IMR-90 (cell line): ENCODE data around the gene BTRC. TPM values are rescaled to one million over a fixed set of nuclear protein-coding genes. Genes with fewer than 3 reads are reported as not detected.

Source experiments
- ATAC-seq: fragments of 200-7000 bp; cut with Tn5 transposase; 2 replicates; pipeline ENCODE4 v1.9.1; 2020; ENCODE audit warnings: low read depth, mild to moderate bottlenecking, moderate library complexity
- BruUV-seq: library from RNA; stranded (reverse); fragments of 400-500 nt; replicated peaks from 2 replicates; lab custom pipeline; 2021; lab: Mats Ljungman, UMichigan
- CTCF ChIA-PET: fragments of 300-600 bp; formaldehyde crosslinking; extraction: SDS; loops from one replicate; lab custom pipeline; 2021; ENCODE audit warnings: antibody characterized with exemption; lab: Yijun Ruan, JAX
- POLR2A ChIA-PET: fragments of 300-600 bp; sonication (Branson Sonifier 250); formaldehyde crosslinking; loops from one replicate; lab custom pipeline; 2022; ENCODE audit warnings: antibody characterized with exemption; ENCODE audit not compliant: unreplicated experiment; lab: Charles Lee
- DNase-seq: peaks from one replicate; pipeline ENCODE4 v3.0.0; 2013
- H2AFZ ChIP-seq: replicated peaks from 2 replicates; pipeline ENCODE3; 2013; ENCODE audit warnings: low read length, mild to moderate bottlenecking; ENCODE audit not compliant: poor library complexity
- H2AK5ac ChIP-seq: 2 replicates; pipeline ENCODE4 v1.6.1; 2013; ENCODE audit warnings: low read depth, low read length, inconsistent platforms
- H2AK9ac ChIP-seq: replicated peaks from 2 replicates; pipeline ENCODE3; 2013; ENCODE audit warnings: mild to moderate bottlenecking, low read depth, low read length, moderate library complexity; ENCODE audit not compliant: poor library complexity
- H2BK120ac ChIP-seq: 2 replicates; pipeline ENCODE4 v1.6.1; 2013; ENCODE audit warnings: low read depth, low read length, inconsistent platforms
- H2BK15ac ChIP-seq: 3 replicates; pipeline ENCODE4 v1.6.1; 2013; ENCODE audit warnings: low read depth, low read length, inconsistent platforms
- H2BK20ac ChIP-seq: 2 replicates; pipeline ENCODE4 v1.6.1; 2013; ENCODE audit warnings: low read depth, mild to moderate bottlenecking, inconsistent platforms, low read length, moderate library complexity
- H2BK5ac ChIP-seq: 2 replicates; pipeline ENCODE4 v1.6.1; 2013; ENCODE audit warnings: mild to moderate bottlenecking, low read depth, low read length, inconsistent platforms; ENCODE audit not compliant: poor library complexity, severe bottlenecking
- H3K14ac ChIP-seq: replicated peaks from 2 replicates; pipeline ENCODE4 v1.6.1; 2013; ENCODE audit warnings: low read depth, low read length, inconsistent platforms
- H3K18ac ChIP-seq: 2 replicates; pipeline ENCODE4 v1.6.1; 2013; ENCODE audit warnings: low read depth, low read length, control low read depth
- H3K23ac ChIP-seq: 2 replicates; pipeline ENCODE4 v1.6.1; 2013; ENCODE audit warnings: low read depth, low read length, inconsistent platforms
- H3K27ac ChIP-seq: 2 replicates; pipeline ENCODE4 v1.5.1; 2013; ENCODE audit warnings: mild to moderate bottlenecking, control low read depth, low read length; ENCODE audit not compliant: insufficient read depth
- H3K27me3 ChIP-seq: 2 replicates; pipeline ENCODE4 v1.6.1; 2013; ENCODE audit warnings: low read length; ENCODE audit not compliant: control insufficient read depth, insufficient read depth
- H3K36me3 ChIP-seq: 2 replicates; pipeline ENCODE4 v1.6.1; 2013; ENCODE audit warnings: low read length, mixed read lengths; ENCODE audit not compliant: control insufficient read depth, insufficient read depth
- H3K4ac ChIP-seq: 2 replicates; pipeline ENCODE4 v1.6.1; 2013; ENCODE audit warnings: low read depth, low read length, inconsistent platforms
- H3K4me1 ChIP-seq: 2 replicates; pipeline ENCODE4 v1.6.1; 2013; ENCODE audit warnings: low read length, mixed read lengths; ENCODE audit not compliant: control insufficient read depth, insufficient read depth
- H3K4me2 ChIP-seq: 2 replicates; pipeline ENCODE4 v1.6.1; 2013; ENCODE audit warnings: low read depth, mild to moderate bottlenecking, control low read depth, low read length, moderate library complexity
- H3K4me3 ChIP-seq: 2 replicates; pipeline ENCODE4 v1.5.1; 2013; ENCODE audit warnings: low read depth, mild to moderate bottlenecking, control low read depth, low read length, moderate library complexity; ENCODE audit not compliant: insufficient read depth
- H3K56ac ChIP-seq: 2 replicates; pipeline ENCODE4 v1.6.1; 2013; ENCODE audit warnings: low read length, inconsistent platforms; ENCODE audit not compliant: insufficient read depth; ENCODE audit errors: extremely low read depth
- H3K79me1 ChIP-seq, 2 experiments: 2 replicates each; pipeline ENCODE4 v1.6.1; 2013; ENCODE audit warnings: low read length in 2 of 2, inconsistent platforms in 1 of 2, low read depth in 1 of 2
- H3K9ac ChIP-seq: 2 replicates; pipeline ENCODE4 v1.6.1; 2013; ENCODE audit warnings: low read depth, low read length, control low read depth
- H3K9me1 ChIP-seq: 2 replicates; pipeline ENCODE4 v1.6.1; 2013; ENCODE audit warnings: low read length, inconsistent platforms; ENCODE audit not compliant: insufficient read depth
- H3K9me3 ChIP-seq: 2 replicates; pipeline ENCODE4 v1.6.1; 2013; ENCODE audit warnings: low read length; ENCODE audit not compliant: control insufficient read depth, insufficient read depth
- H4K20me1 ChIP-seq: 2 replicates; pipeline ENCODE4 v1.6.1; 2013; ENCODE audit warnings: low read length, inconsistent platforms; ENCODE audit not compliant: insufficient read depth
- H4K5ac ChIP-seq: 2 replicates; pipeline ENCODE4 v1.6.1; 2013; ENCODE audit warnings: mild to moderate bottlenecking, low read depth, low read length, control low read depth
- H4K8ac ChIP-seq, 2 experiments: 2 replicates each; pipeline ENCODE4 v1.6.1; 2013; ENCODE audit warnings: low read depth in 2 of 2, low read length in 2 of 2, control low read depth in 1 of 2, inconsistent platforms in 1 of 2
- H4K91ac ChIP-seq: 2 replicates; pipeline ENCODE4 v1.6.1; 2013; ENCODE audit warnings: low read depth, low read length, inconsistent platforms; ENCODE audit not compliant: insufficient read depth
- BHLHE40 ChIP-seq: fragments of 150-350 bp; IDR thresholded peaks from 2 replicates; pipeline ENCODE4 v1.6.1; 2016; ENCODE audit warnings: mild to moderate bottlenecking, low read depth, low read length
- CEBPB ChIP-seq: IDR thresholded peaks from 2 replicates; pipeline ENCODE4 v1.6.1; 2012; ENCODE audit warnings: low read depth, low read length, improper control_type of control experiment
- MXI1 ChIP-seq: IDR thresholded peaks from 2 replicates; pipeline ENCODE4 v1.6.1; 2012; ENCODE audit warnings: low read depth, mild to moderate bottlenecking, low read length, moderate library complexity, borderline replicate concordance
- POLR2A ChIP-seq: IDR thresholded peaks from 2 replicates; pipeline ENCODE4 v1.6.1; 2012; ENCODE audit warnings: mild to moderate bottlenecking, low read depth, low read length
- RFX5 ChIP-seq: IDR thresholded peaks from 2 replicates; pipeline ENCODE4 v1.8.0; 2012; ENCODE audit warnings: low read depth, mild to moderate bottlenecking, low read length, moderate library complexity
- USF2 ChIP-seq: fragments of 150-350 bp; IDR thresholded peaks from 2 replicates; pipeline ENCODE4 v1.6.1; 2017; ENCODE audit warnings: mild to moderate bottlenecking, antibody characterized with exemption, low read length, low read depth
- WGBS, 2 experiments: methylation state at CpG; one replicate each; pipeline versions ENCODE4 v1.1.5 to v1.1.7; 2013; ENCODE audit warnings: missing lambda C conversion rate in 2 of 2; ENCODE audit not compliant: insufficient read length in 1 of 2; ENCODE audit errors: extremely low coverage in 2 of 2; 5-methylcytosine and 5-hydroxymethylcytosine counted together
- dilution Hi-C: fragments of 300-500 bp; cut with HindIII; formaldehyde crosslinking; loops from one replicate; pipeline ENCODE4 v1.14.3; 2018; ENCODE audit warnings: low sequenced_read_pairs; ENCODE audit not compliant: unreplicated experiment
- in situ Hi-C: fragments of 300-500 bp; cut with MboI; formaldehyde crosslinking; loops from 3 replicates; pipeline ENCODE4 v1.14.3; 2019; ENCODE audit warnings: low sequenced_read_pairs, inconsistent platforms, mixed read lengths
- intact Hi-C: fragments of 100-400 bp; cut with micrococcal nuclease; formaldehyde crosslinking; loops from 2 replicates; pipeline ENCODE4 v1.10.0; 2022
- polyA plus RNA-seq, 3 experiments: library from polyadenylated mRNA; depleted of rRNA; stranded (reverse); fragments of >200 nt; gene quantifications; 2 replicates each; pipeline ENCODE4 v1.2.3, GENCODE V29; 2012; ENCODE audit warnings: low replicate concordance in 1 of 3
- total RNA-seq: library from RNA; depleted of rRNA; stranded (reverse); fragments of >200 nt; gene quantifications from 2 replicates; pipeline ENCODE4 v1.2.3, GENCODE V29; 2012

The BTRC gene
- total and polyA plus RNA-seq, 2 of the 4 experiments (the other 2 are of a cell fraction): 7.7 to 8.4 TPM

- no peak for TF ChIP-seq CEBPB
- TF ChIP-seq POLR2A: no peak
- no peak for TF ChIP-seq RFX5
These were observed 87.8 kb downstream of the BTRC start (continued) for GRCh38 chr10:101441541-101442455.

GRCh38 chr10:101442456-101442800 lies 88.5 kb downstream of the BTRC start:
- no peak for ATAC-seq

More at GRCh38 chr10:101442456-101442800, 88.5 kb downstream of the BTRC start:
- POLR2A ChIA-PET: no interaction called here
- no peak overlapping the region for H4K8ac ChIP-seq
- no peak overlapping the region for H3K4me3 ChIP-seq
- no peaks in the 10 kb centered on the region for H3K27me3 ChIP-seq
- no peak overlapping the region for H3K9ac ChIP-seq
- H3K27ac ChIP-seq: no peak overlapping the region
- H3K9me1 ChIP-seq: no peaks in the 10 kb centered on the region
- H2BK5ac ChIP-seq: no peak overlapping the region
- no peak overlapping the region for H2BK15ac ChIP-seq
- no peaks in the 10 kb centered on the region for H3K9me3 ChIP-seq
- no peak overlapping the region for H2AFZ ChIP-seq
- no TSS peak for BruUV-seq
- H2AK5ac ChIP-seq: no peak overlapping the region
- no peak overlapping the region for H3K4me2 ChIP-seq
- no peak overlapping the region for H3K14ac ChIP-seq
- peaks cover 5 to 12% of the 10 kb centered on the region in 2 experiments; a peak in 3 of 4 replicates for H3K79me1 ChIP-seq
- no peak overlapping the region for H3K23ac ChIP-seq
- H3K18ac ChIP-seq: no peak overlapping the region
- intact Hi-C loops: loop anchor here (1.0 to 5.0 kb wide), 3 partner anchors 140 to 229 kb away; no protein-coding TSS in a partner anchor
- no CpG with 5 or more reads among the region's 3 CpGs for WGBS, 2 experiments
- no peak overlapping the region for H4K91ac ChIP-seq
- H2AK9ac ChIP-seq: no peak overlapping the region
- no peak for DNase-seq
- TF ChIP-seq BHLHE40 (no peak), RFX5 (no peak), USF2 (no peak), POLR2A (no peak), MXI1 (no peak), CEBPB (no peak)
- no peaks in the 10 kb centered on the region for H3K36me3 ChIP-seq
- no peak overlapping the region for H3K4ac ChIP-seq
- in situ Hi-C loops: loop anchor here (10.0 to 25.0 kb wide), 2 partner anchors 155 to 228 kb away; no protein-coding TSS in a partner anchor
- H3K56ac ChIP-seq: no peak overlapping the region
- no peaks in the 10 kb centered on the region for H3K4me1 ChIP-seq
- H2BK20ac ChIP-seq: no peak overlapping the region
- dilution Hi-C loops: no loop called here
- no peak overlapping the region for H4K5ac ChIP-seq
- no peak overlapping the region for H2BK120ac ChIP-seq
- peaks cover 5% of the 10 kb centered on the region; the same call in 1 of the 2 replicates for H4K20me1 ChIP-seq
- CTCF ChIA-PET: interaction anchor here (1.0 kb wide), 1 partner anchor 11 kb away, joined by 3 read pairs; no protein-coding TSS in a partner anchor
